AG09309 (cell line): ENCODE data around the gene EPHA8.

Experiments
- DNase-seq: peaks from one replicate; pipeline ENCODE4 v3.0.0-alpha.2; 2010; ENCODE audit warnings: low read depth
- H3K4me3 ChIP-seq: 2 replicates; pipeline ENCODE4 v1.5.1; 2011; ENCODE audit warnings: mild to moderate bottlenecking, low read depth, low read length, moderate library complexity; ENCODE audit not compliant: control insufficient read depth
- CTCF ChIP-seq: IDR thresholded peaks from 2 replicates; pipeline ENCODE4 v1.5.1; 2011; ENCODE audit warnings: mild to moderate bottlenecking, low read depth, low read length, inconsistent platforms; ENCODE audit not compliant: insufficient read depth, control insufficient read depth; ENCODE audit errors: missing control alignments

EPHA8 gene

DNA sequence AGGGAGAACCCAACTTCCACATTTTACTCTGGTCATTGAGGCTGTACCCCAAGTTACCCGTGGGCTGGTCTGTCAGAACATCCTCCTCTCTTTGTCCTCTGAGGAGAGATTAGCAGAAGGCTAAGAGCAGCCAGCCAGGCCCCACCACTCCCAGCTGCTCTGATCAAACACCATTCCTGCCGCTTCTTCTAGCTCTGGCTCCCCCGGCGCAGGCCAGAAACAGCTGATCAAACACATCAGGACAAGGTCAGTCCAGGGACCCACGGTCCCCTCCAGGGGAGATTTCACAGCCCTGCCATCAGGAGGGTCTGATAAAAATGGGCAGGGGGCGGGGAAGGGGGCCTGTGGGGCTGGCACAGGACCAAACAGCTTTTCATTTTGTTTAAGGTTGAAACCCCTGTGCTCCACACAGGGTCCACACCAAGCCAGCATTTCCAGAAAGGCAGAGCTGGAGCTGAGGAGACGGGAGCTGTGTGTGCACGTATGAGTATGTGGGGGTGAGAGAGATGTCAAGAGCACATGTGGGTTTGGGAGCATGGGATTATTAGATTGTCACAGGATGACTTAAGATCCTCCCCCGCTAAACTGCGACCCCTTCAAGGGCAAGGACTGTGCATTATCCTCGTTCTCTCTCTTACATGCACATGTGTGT lies 29.9 kb upstream of the EPHA8 start:
- no peak overlapping the region for H3K4me3 ChIP-seq
- no peak for DNase-seq
- TF ChIP-seq CTCF: no peak

- no peak for TF ChIP-seq CTCF
- DNase-seq: no peak
- no peak overlapping the region for H3K4me3 ChIP-seq
Observed at GRCh38 chr1:22534951-22535350, 28.3 kb upstream of the EPHA8 start.

- no peak overlapping the region for H3K4me3 ChIP-seq
- no peak for TF ChIP-seq CTCF
- no peak for DNase-seq
Observed at GRCh38 chr1:22535399-22535798, 27.9 kb upstream of the EPHA8 start.

- TF ChIP-seq CTCF: no peak
- DNase-seq: no peak
- no peak overlapping the region for H3K4me3 ChIP-seq
Observed at GRCh38 chr1:22536506-22536905, 26.8 kb upstream of the EPHA8 start.

GRCh38 chr1:22537441-22538139 lies 25.7 kb upstream of the EPHA8 start:
- no peak for DNase-seq
- H3K4me3 ChIP-seq: no peak overlapping the region
- TF ChIP-seq CTCF: no peak

GRCh38 chr1:22539510-22540118 lies 23.7 kb upstream of the EPHA8 start:
- H3K4me3 ChIP-seq: no peak overlapping the region
- TF ChIP-seq CTCF: no peak
- DNase-seq: no peak

DNA sequence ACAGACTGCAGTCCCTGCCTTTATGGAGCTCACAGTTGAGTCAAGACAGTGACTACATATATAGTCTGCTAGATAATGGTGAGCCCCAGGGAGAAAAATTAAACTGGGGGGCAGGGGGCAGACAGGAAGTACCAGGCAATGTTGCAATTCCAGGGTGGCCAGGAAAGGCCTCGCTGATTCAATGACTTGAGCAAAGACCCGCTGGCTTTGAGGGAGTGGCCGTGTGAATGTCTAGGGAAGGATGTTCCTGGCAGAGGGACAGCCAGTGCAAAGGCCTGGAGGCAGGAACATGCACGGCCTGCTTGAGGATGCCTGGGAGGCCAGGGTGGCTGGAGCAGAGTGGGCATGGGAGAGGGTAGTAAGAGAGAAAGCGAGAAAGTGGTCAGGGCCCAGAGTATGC lies 23.0 kb upstream of the EPHA8 start:
- H3K4me3 ChIP-seq: no peak overlapping the region
- no peak for TF ChIP-seq CTCF
- no peak for DNase-seq
